Neural crest cell (in vitro differentiated cells): ENCODE results near the gene CEP89. TPM values are rescaled to one million over a fixed set of nuclear protein-coding genes. Genes with fewer than 3 reads are reported as not detected.

Source experiments
- DNase-seq: peaks from one replicate; pipeline ENCODE4 v3.0.0; 2021; ENCODE audit warnings: low read depth, mixed read lengths, low spot score
- H3K27ac Mint-ChIP-seq: one replicate; pipeline ENCODE4 v1.8.0; 2021; ENCODE audit warnings: mild to moderate bottlenecking, mixed read lengths; ENCODE audit not compliant: unreplicated experiment
- H3K27me3 Mint-ChIP-seq: 2 replicates; pipeline ENCODE4 v1.8.0; 2021; ENCODE audit warnings: low read depth, mild to moderate bottlenecking, mixed read lengths
- H3K36me3 Mint-ChIP-seq: 2 replicates; pipeline ENCODE4 v1.8.0; 2021; ENCODE audit warnings: low read depth, mild to moderate bottlenecking, mixed read lengths
- H3K4me1 Mint-ChIP-seq: 2 replicates; pipeline ENCODE4 v1.8.0; 2021; ENCODE audit warnings: mixed read lengths
- H3K4me3 Mint-ChIP-seq: one replicate; pipeline ENCODE4 v1.8.0; 2021; ENCODE audit warnings: mild to moderate bottlenecking, mixed read lengths
- H3K9me3 Mint-ChIP-seq: 2 replicates; pipeline ENCODE4 v1.8.0; 2021; ENCODE audit warnings: mixed read lengths
- CTCF ChIP-seq: fragments of 200-600 bp; sonication (generic); conservative IDR thresholded peaks from 2 replicates; pipeline ENCODE4 v1.5.0; 2021; ENCODE audit warnings: antibody characterized with exemption, mild to moderate bottlenecking
- total RNA-seq: library from RNA; stranded (reverse); gene quantifications from 2 replicates; pipeline ENCODE4 v1.2.1, GENCODE V29; 2021

Gene CEP89
- total RNA-seq, 1 donor from 2014 or later, result 50.8 TPM

- Mint-ChIP-seq H3K9me3 (no peaks in the 10 kb centered on the region), H3K36me3 (peaks cover 4% of the 10 kb centered on the region), H3K27ac (no peak overlapping the region), H3K4me1 (no peaks in the 10 kb centered on the region), H3K27me3 (no peaks in the 10 kb centered on the region), H3K4me3 (no peak overlapping the region)
- no peak for DNase-seq
- no peak for TF ChIP-seq CTCF
These were observed 54.7 kb downstream of the CEP89 start for GRCh38 chr19:32916969-32917615.

- TF ChIP-seq CTCF, result no peak
- no peaks in the 10 kb centered on the region for H3K4me1 Mint-ChIP-seq
- DNase-seq, result no peak
- H3K4me3 Mint-ChIP-seq, result no peak overlapping the region
- H3K9me3 Mint-ChIP-seq, result no peaks in the 10 kb centered on the region
- H3K27ac Mint-ChIP-seq, result no peak overlapping the region
- H3K36me3 Mint-ChIP-seq, result peaks cover 8% of the 10 kb centered on the region
- no peaks in the 10 kb centered on the region for H3K27me3 Mint-ChIP-seq
These were observed 56.7 kb downstream of the CEP89 start for GRCh38 chr19:32914879-32915660.

- no peak for TF ChIP-seq CTCF
- no peak overlapping the region for H3K27ac Mint-ChIP-seq
- peaks cover 26% of the 10 kb centered on the region for H3K36me3 Mint-ChIP-seq
- DNase-seq, result no peak
- H3K4me1 Mint-ChIP-seq, result no peaks in the 10 kb centered on the region
- H3K4me3 Mint-ChIP-seq, result no peak overlapping the region
- no peaks in the 10 kb centered on the region for H3K9me3 Mint-ChIP-seq
- no peaks in the 10 kb centered on the region for H3K27me3 Mint-ChIP-seq
These were observed 60.3 kb downstream of the CEP89 start for GRCh38 chr19:32911467-32911866.

- Mint-ChIP-seq H3K4me1 (no peaks in the 10 kb centered on the region), H3K27ac (no peak overlapping the region), H3K9me3 (peaks cover 1% of the 10 kb centered on the region), H3K4me3 (no peak overlapping the region), H3K27me3 (no peaks in the 10 kb centered on the region), H3K36me3 (peaks cover 32% of the 10 kb centered on the region)
- TF ChIP-seq CTCF, result no peak
- DNase-seq, result no peak
These were observed 60.9 kb downstream of the CEP89 start for GRCh38 chr19:32910874-32911273.

GRCh38 chr19:32910094-32910493 is 61.7 kb downstream of the CEP89 start:
- H3K4me3 Mint-ChIP-seq, result no peak overlapping the region
- TF ChIP-seq CTCF, result no peak
- peaks cover 2% of the 10 kb centered on the region for H3K9me3 Mint-ChIP-seq
- H3K27me3 Mint-ChIP-seq, result no peaks in the 10 kb centered on the region
- no peak for DNase-seq
- no peak overlapping the region for H3K27ac Mint-ChIP-seq
- H3K4me1 Mint-ChIP-seq, result no peaks in the 10 kb centered on the region
- H3K36me3 Mint-ChIP-seq, result peaks cover 35% of the 10 kb centered on the region
